Panc1 (cell line): ENCODE data around the gene GIGYF1. TPM values are rescaled to one million over a fixed set of nuclear protein-coding genes. Genes with fewer than 3 reads are reported as not detected.

Source experiments
- ATAC-seq: fragments of 200-7000 bp; cut with Tn5 transposase; 2 replicates; pipeline ENCODE4 v1.9.1; 2020; ENCODE audit warnings: mild to moderate bottlenecking, moderate library complexity
- BruUV-seq: library from RNA; stranded (reverse); fragments of 400-500 nt; replicated peaks from 2 replicates; lab custom pipeline; 2021; lab: Mats Ljungman, UMichigan
- CTCF ChIA-PET: fragments of 300-600 bp; sonication (Branson Sonifier 250); formaldehyde crosslinking; loops from one replicate; lab custom pipeline; 2022; ENCODE audit warnings: antibody characterized with exemption; lab: Charles Lee
- POLR2A ChIA-PET: fragments of 300-600 bp; sonication (Branson Sonifier 250); formaldehyde crosslinking; loops from one replicate; lab custom pipeline; 2022; ENCODE audit warnings: antibody characterized with exemption; lab: Charles Lee
- DNase-seq: peaks from one replicate; pipeline ENCODE4 v3.0.0-alpha.2; 2010; ENCODE audit warnings: low read depth, low spot score
- H3K27ac ChIP-seq: 2 replicates; pipeline ENCODE4 v1.5.1; 2011; ENCODE audit warnings: mild to moderate bottlenecking, low read length, inconsistent platforms
- H3K27me3 ChIP-seq: fragments of 200-500 bp; sonication (Bioruptor generic); 2 replicates; pipeline ENCODE4 v1.6.0; 2014; ENCODE audit warnings: low read length, inconsistent platforms; ENCODE audit not compliant: control insufficient read depth, insufficient read depth
- H3K36me3 ChIP-seq: fragments of 200-500 bp; sonication (Bioruptor generic); 2 replicates; pipeline ENCODE4 v1.5.1; 2014; ENCODE audit warnings: inconsistent platforms, mild to moderate bottlenecking, low read length, moderate library complexity; ENCODE audit not compliant: control insufficient read depth, insufficient read depth
- H3K4me1 ChIP-seq: 2 replicates; pipeline ENCODE4 v1.5.1; 2011; ENCODE audit warnings: inconsistent platforms, mild to moderate bottlenecking, low read length, moderate library complexity; ENCODE audit not compliant: control insufficient read depth, insufficient read depth
- H3K4me3 ChIP-seq, 2 experiments: 2 replicates each; pipeline ENCODE4 v1.5.1; 2011 to 2012; ENCODE audit warnings: low read depth in 2 of 2, low read length in 2 of 2, mild to moderate bottlenecking in 2 of 2, inconsistent platforms in 1 of 2, moderate library complexity in 1 of 2
- H3K9me3 ChIP-seq: fragments of 200-500 bp; sonication (Bioruptor generic); 2 replicates; pipeline ENCODE4 v1.5.1; 2014; ENCODE audit warnings: low read depth, mild to moderate bottlenecking, inconsistent platforms, low read length, moderate library complexity; ENCODE audit not compliant: control insufficient read depth, insufficient read depth
- POLR2AphosphoS5 ChIP-seq: IDR thresholded peaks from 2 replicates; pipeline ENCODE4 v1.6.1; 2012; ENCODE audit warnings: mild to moderate bottlenecking, low read depth, low read length, moderate library complexity
- SIN3A ChIP-seq: IDR thresholded peaks from 2 replicates; pipeline ENCODE4 v1.6.1; 2012; ENCODE audit warnings: low read depth, mild to moderate bottlenecking, low read length, moderate library complexity, borderline replicate concordance; ENCODE audit not compliant: insufficient read depth
- TCF7L2 ChIP-seq: IDR thresholded peaks from 2 replicates; pipeline ENCODE4 v1.6.1; 2011; ENCODE audit warnings: mild to moderate bottlenecking, low read depth, low read length, inconsistent platforms
- in situ Hi-C: cut with HindIII; loops from 2 replicates; pipeline ENCODE4 v1.10.0; 2016; ENCODE audit warnings: low sequenced_read_pairs, low pct_unique_long_range_greater_than_20kb
- intact Hi-C: fragments of 100-400 bp; cut with micrococcal nuclease; formaldehyde crosslinking; loops from one replicate; pipeline ENCODE4 v1.10.0; 2022; ENCODE audit not compliant: unreplicated experiment
- total RNA-seq: library from RNA; stranded (reverse); gene quantifications from one replicate; pipeline ENCODE4 v1.2.1, GENCODE V29; 2021; ENCODE audit not compliant: unreplicated experiment
- TF ChIP-seq, protein P1 (sequence below): fragments of 450-650 bp; IDR thresholded peaks from 2 replicates; pipeline ENCODE4 v1.5.1; 2017; ENCODE audit warnings: mild to moderate bottlenecking
- TF ChIP-seq, protein P2 (sequence below), 2 experiments: IDR thresholded peaks; 2 replicates each; pipeline ENCODE4 v1.6.1; 2011 to 2012; ENCODE audit warnings: low read depth in 2 of 2, control low read depth in 1 of 2, low read length in 1 of 2, mild to moderate bottlenecking in 1 of 2, moderate library complexity in 1 of 2; ENCODE audit not compliant: insufficient read depth in 1 of 2

The GIGYF1 gene
- total RNA-seq, 1 experiment from 2014 or later: 52.6 TPM

DNA sequence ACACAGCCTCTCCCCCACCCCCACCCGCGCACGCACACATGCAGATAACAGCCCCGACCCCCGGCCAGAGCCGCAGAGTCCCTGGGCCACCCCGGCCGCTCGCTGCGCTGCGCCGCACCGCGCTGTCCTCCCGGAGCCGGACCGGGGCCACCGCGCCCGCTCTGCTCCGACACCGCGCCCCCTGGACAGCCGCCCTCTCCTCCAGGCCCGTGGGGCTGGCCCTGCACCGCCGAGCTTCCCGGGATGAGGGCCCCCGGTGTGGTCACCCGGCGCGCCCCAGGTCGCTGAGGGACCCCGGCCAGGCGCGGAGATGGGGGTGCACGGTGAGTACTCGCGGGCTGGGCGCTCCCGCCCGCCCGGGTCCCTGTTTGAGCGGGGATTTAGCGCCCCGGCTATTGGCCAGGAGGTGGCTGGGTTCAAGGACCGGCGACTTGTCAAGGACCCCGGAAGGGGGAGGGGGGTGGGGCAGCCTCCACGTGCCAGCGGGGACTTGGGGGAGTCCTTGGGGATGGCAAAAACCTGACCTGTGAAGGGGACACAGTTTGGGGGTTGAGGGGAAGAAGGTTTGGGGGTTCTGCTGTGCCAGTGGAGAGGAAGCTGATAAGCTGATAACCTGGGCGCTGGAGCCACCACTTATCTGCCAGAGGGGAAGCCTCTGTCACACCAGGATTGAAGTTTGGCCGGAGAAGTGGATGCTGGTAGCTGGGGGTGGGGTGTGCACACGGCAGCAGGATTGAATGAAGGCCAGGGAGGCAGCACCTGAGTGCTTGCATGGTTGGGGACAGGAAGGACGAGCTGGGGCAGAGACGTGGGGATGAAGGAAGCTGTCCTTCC lies 26.8 kb upstream of the GIGYF1 start:
- H3K36me3 ChIP-seq: no peaks in the 10 kb centered on the region
- intact Hi-C loops: loop anchor here (10.0 kb wide), 1 partner anchor 74 kb away; no protein-coding TSS in a partner anchor
- TF ChIP-seq POLR2AphosphoS5 (no peak), TCF7L2 (no peak), SIN3A (no peak)
- TF ChIP-seq, protein P1, sequence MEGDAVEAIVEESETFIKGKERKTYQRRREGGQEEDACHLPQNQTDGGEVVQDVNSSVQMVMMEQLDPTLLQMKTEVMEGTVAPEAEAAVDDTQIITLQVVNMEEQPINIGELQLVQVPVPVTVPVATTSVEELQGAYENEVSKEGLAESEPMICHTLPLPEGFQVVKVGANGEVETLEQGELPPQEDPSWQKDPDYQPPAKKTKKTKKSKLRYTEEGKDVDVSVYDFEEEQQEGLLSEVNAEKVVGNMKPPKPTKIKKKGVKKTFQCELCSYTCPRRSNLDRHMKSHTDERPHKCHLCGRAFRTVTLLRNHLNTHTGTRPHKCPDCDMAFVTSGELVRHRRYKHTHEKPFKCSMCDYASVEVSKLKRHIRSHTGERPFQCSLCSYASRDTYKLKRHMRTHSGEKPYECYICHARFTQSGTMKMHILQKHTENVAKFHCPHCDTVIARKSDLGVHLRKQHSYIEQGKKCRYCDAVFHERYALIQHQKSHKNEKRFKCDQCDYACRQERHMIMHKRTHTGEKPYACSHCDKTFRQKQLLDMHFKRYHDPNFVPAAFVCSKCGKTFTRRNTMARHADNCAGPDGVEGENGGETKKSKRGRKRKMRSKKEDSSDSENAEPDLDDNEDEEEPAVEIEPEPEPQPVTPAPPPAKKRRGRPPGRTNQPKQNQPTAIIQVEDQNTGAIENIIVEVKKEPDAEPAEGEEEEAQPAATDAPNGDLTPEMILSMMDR: no peak
- TF ChIP-seq, protein P2, sequence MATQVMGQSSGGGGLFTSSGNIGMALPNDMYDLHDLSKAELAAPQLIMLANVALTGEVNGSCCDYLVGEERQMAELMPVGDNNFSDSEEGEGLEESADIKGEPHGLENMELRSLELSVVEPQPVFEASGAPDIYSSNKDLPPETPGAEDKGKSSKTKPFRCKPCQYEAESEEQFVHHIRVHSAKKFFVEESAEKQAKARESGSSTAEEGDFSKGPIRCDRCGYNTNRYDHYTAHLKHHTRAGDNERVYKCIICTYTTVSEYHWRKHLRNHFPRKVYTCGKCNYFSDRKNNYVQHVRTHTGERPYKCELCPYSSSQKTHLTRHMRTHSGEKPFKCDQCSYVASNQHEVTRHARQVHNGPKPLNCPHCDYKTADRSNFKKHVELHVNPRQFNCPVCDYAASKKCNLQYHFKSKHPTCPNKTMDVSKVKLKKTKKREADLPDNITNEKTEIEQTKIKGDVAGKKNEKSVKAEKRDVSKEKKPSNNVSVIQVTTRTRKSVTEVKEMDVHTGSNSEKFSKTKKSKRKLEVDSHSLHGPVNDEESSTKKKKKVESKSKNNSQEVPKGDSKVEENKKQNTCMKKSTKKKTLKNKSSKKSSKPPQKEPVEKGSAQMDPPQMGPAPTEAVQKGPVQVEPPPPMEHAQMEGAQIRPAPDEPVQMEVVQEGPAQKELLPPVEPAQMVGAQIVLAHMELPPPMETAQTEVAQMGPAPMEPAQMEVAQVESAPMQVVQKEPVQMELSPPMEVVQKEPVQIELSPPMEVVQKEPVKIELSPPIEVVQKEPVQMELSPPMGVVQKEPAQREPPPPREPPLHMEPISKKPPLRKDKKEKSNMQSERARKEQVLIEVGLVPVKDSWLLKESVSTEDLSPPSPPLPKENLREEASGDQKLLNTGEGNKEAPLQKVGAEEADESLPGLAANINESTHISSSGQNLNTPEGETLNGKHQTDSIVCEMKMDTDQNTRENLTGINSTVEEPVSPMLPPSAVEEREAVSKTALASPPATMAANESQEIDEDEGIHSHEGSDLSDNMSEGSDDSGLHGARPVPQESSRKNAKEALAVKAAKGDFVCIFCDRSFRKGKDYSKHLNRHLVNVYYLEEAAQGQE (IDR thresholded peaks at IDR 0.05; ENCODE audit: insufficient read depth in 1 of 2, low read depth in 2 of 2, low read length in 1 of 2): no peak
- ChIA-PET POLR2A (no interaction called here), CTCF (interaction anchor here (0.7 to 1.6 kb wide), 3 partner anchors 15 to 473 kb away, joined by 3 to 6 read pairs (median 3); partner anchors contain the start of gene POP7)
- DNase-seq: no peak
- no peak for ATAC-seq
- no peak overlapping the region for H3K4me3 ChIP-seq
- no peaks in the 10 kb centered on the region for H3K9me3 ChIP-seq
- no TSS peak for BruUV-seq
- in situ Hi-C loops: loop anchor here (25.0 kb wide), 1 partner anchor 116 kb away; the partner anchor contains the start of gene EPHB4
- 0 out of 2 replicates have a peak, but pooled peaks cover 6% of the 10 kb centered on the region for H3K4me1 ChIP-seq
- no peaks in the 10 kb centered on the region for H3K27me3 ChIP-seq
- H3K27ac ChIP-seq: no peak overlapping the region

DNA sequence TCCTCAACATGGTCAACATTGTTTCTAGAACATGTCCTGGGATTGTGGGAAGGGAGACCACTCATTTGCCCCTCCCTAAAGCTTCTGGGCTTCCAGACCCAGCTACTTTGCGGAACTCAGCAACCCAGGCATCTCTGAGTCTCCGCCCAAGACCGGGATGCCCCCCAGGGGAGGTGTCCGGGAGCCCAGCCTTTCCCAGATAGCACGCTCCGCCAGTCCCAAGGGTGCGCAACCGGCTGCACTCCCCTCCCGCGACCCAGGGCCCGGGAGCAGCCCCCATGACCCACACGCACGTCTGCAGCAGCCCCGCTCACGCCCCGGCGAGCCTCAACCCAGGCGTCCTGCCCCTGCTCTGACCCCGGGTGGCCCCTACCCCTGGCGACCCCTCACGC lies 26.2 kb upstream of the GIGYF1 start, which contains the start of gene EPO:
Gene EPO, plus strand, starts transcription at position 190 of the 392 bp plus-strand sequence. CDS start 513 bp downstream, outside the sequence.
- CTCF ChIA-PET: interaction anchor here (0.7 to 1.6 kb wide), 2 partner anchors 14 to 474 kb away, joined by 3 to 6 read pairs; partner anchors contain the start of gene POP7
- H3K4me3 ChIP-seq: no peak within 1 kb of the TSS
- intact Hi-C loops: loop anchor here (10.0 kb wide), 1 partner anchor 75 kb away; no protein-coding TSS in a partner anchor

More for the DNA sequence above, 26.2 kb upstream of the GIGYF1 start, which contains the start of gene EPO:
- no peaks in the 10 kb centered on the region for H3K27me3 ChIP-seq
- H3K9me3 ChIP-seq: no peaks in the 10 kb centered on the region
- TF ChIP-seq, protein P2 (IDR thresholded peaks at IDR 0.05; ENCODE audit: insufficient read depth in 1 of 2, low read depth in 2 of 2, low read length in 1 of 2): no peak
- TF ChIP-seq, protein P1: no peak; the same call in 1 of the 2 replicates
- no peak for TF ChIP-seq POLR2AphosphoS5
- no peak for TF ChIP-seq TCF7L2
- TF ChIP-seq SIN3A: no peak
- DNase-seq (no peak), ATAC-seq (no peak)
- no peak within 1 kb of the TSS for H3K27ac ChIP-seq
- POLR2A ChIA-PET: no interaction called here
- no peaks in the 10 kb centered on the region for H3K36me3 ChIP-seq
- no TSS peak for BruUV-seq
- no peaks in the 10 kb centered on the region for H3K4me1 ChIP-seq
- in situ Hi-C loops: loop anchor here (25.0 kb wide), 1 partner anchor 117 kb away; the partner anchor contains the start of gene EPHB4
